Uterus (tissue), 2 donors: ENCODE results near the gene SYMPK.

ENCODE experiments used
- CTCF ChIP-seq, 4 experiments: fragments of 200-600 bp in 2 of 4; fragments of 450-650 bp in 2 of 4; sonication (generic) in 2 of 4; IDR thresholded peaks; one replicate each; pipeline ENCODE4 v1.5.1; 2016 to 2019; ENCODE audit warnings: antibody characterized with exemption in 4 of 4, mild to moderate bottlenecking in 2 of 4, moderate library complexity in 1 of 4
- POLR2A ChIP-seq, 2 donors: fragments of 450-650 bp; IDR thresholded peaks; one replicate each; pipeline ENCODE4 v1.6.1; 2016; ENCODE audit warnings: antibody characterized with exemption in 2 of 2, mild to moderate bottlenecking in 1 of 2, moderate library complexity in 1 of 2

GRCh38 chr19:45767881-45768654 lies 94.9 kb downstream of the SYMPK start:
- TF ChIP-seq POLR2A (IDR thresholded peaks at IDR 0.05) = peak; percentile 29 to 51
- peak in 2 of 4 experiments; percentile 1 to 3 for TF ChIP-seq CTCF (IDR thresholded peaks at IDR 0.05)
